Neuronal stem cell (in vitro differentiated cells): ENCODE results near the gene STAT3.
"Not testable (repeated sequence)": the region's sequence is repeated elsewhere in the genome, so short reads cannot be mapped to it uniquely, and the experiment has no call there.

Experiments used
- DNase-seq: peaks from one replicate; pipeline ENCODE4 v3.0.0-alpha.2; 2013; ENCODE audit warnings: low spot score
- H2AFZ ChIP-seq: one replicate; pipeline ENCODE4 v1.6.1; 2013; ENCODE audit warnings: mild to moderate bottlenecking, low read length, inconsistent platforms
- H2AK5ac ChIP-seq: 2 replicates; pipeline ENCODE4 v1.6.1; 2013; ENCODE audit warnings: low read depth, mild to moderate bottlenecking, inconsistent platforms, low read length, moderate library complexity, mixed read lengths
- H2BK120ac ChIP-seq: 2 replicates; pipeline ENCODE4 v1.6.1; 2013; ENCODE audit warnings: low read depth, mild to moderate bottlenecking, inconsistent platforms, low read length, moderate library complexity, mixed read lengths
- H2BK12ac ChIP-seq: one replicate; pipeline ENCODE4 v1.6.1; 2013; ENCODE audit warnings: low read length, inconsistent platforms
- H2BK15ac ChIP-seq: 2 replicates; pipeline ENCODE4 v1.6.1; 2013; ENCODE audit warnings: mild to moderate bottlenecking, low read length, inconsistent platforms, mixed read lengths
- H2BK5ac ChIP-seq: one replicate; pipeline ENCODE4 v1.6.1; 2013; ENCODE audit warnings: inconsistent platforms, mild to moderate bottlenecking, low read length, moderate library complexity
- H3K14ac ChIP-seq: one replicate; pipeline ENCODE4 v1.6.1; 2013; ENCODE audit warnings: low read length, inconsistent platforms
- H3K18ac ChIP-seq: 2 replicates; pipeline ENCODE4 v1.6.1; 2013; ENCODE audit warnings: low read length, inconsistent platforms
- H3K23ac ChIP-seq: 2 replicates; pipeline ENCODE4 v1.6.1; 2013; ENCODE audit warnings: low read depth, mild to moderate bottlenecking, mixed read lengths, low read length, inconsistent platforms; ENCODE audit not compliant: poor library complexity
- H3K27ac ChIP-seq: replicated peaks from 3 replicates; pipeline ENCODE4 v1.5.1; 2013; ENCODE audit warnings: low read length, inconsistent platforms
- H3K27me3 ChIP-seq, 3 experiments: 2 replicates each; pipeline ENCODE4 v1.6.1; 2013; ENCODE audit warnings: low read length in 3 of 3, mild to moderate bottlenecking in 2 of 3, inconsistent platforms in 1 of 3, low read depth in 1 of 3, mixed read lengths in 1 of 3, moderate library complexity in 1 of 3; ENCODE audit not compliant: control insufficient read depth in 3 of 3, insufficient read depth in 3 of 3
- H3K36me3 ChIP-seq, 2 donors: replicated peaks in 1 of 2; 2 replicates each; pipeline ENCODE4 v1.6.1; 2013; ENCODE audit warnings: low read length in 2 of 2; ENCODE audit not compliant: control insufficient read depth in 2 of 2, insufficient read depth in 2 of 2
- H3K4ac ChIP-seq: 2 replicates; pipeline ENCODE4 v1.6.1; 2013; ENCODE audit warnings: inconsistent platforms, mild to moderate bottlenecking, low read length, moderate library complexity
- H3K4me1 ChIP-seq, 2 donors: 1 replicate in 1 of 2; 2 replicates in 1 of 2; pipeline ENCODE4 v1.6.1; 2013; ENCODE audit warnings: low read length in 2 of 2, low read depth in 1 of 2; ENCODE audit not compliant: control insufficient read depth in 2 of 2, insufficient read depth in 1 of 2
- H3K4me2 ChIP-seq: one replicate; pipeline ENCODE4 v1.6.1; 2013; ENCODE audit warnings: mild to moderate bottlenecking, low read length, inconsistent platforms; ENCODE audit not compliant: insufficient read depth, poor library complexity, severe bottlenecking
- H3K4me3 ChIP-seq, 2 donors: 2 replicates each; pipeline ENCODE4 v1.5.1; 2013; ENCODE audit warnings: low read length in 2 of 2, mild to moderate bottlenecking in 2 of 2, inconsistent platforms in 1 of 2, moderate library complexity in 1 of 2
- H3K79me1 ChIP-seq: one replicate; pipeline ENCODE4 v1.6.1; 2013; ENCODE audit warnings: low read depth, mild to moderate bottlenecking, inconsistent platforms, low read length, moderate library complexity
- H3K9ac ChIP-seq: one replicate; pipeline ENCODE4 v1.6.1; 2013; ENCODE audit warnings: mild to moderate bottlenecking, low read depth, low read length, inconsistent platforms; ENCODE audit not compliant: poor library complexity
- H3K9me3 ChIP-seq, 2 donors: replicated peaks in 1 of 2; 2 replicates each; pipeline versions ENCODE3 to v1.6.1; 2013; ENCODE audit warnings: low read length in 2 of 2, mild to moderate bottlenecking in 2 of 2, inconsistent platforms in 1 of 2, low read depth in 1 of 2, mixed read lengths in 1 of 2, moderate library complexity in 1 of 2; ENCODE audit not compliant: control insufficient read depth in 2 of 2, insufficient read depth in 1 of 2
- H4K8ac ChIP-seq: one replicate; pipeline ENCODE4 v1.6.1; 2013; ENCODE audit warnings: low read depth, mild to moderate bottlenecking, inconsistent platforms, low read length, moderate library complexity
- H4K91ac ChIP-seq: one replicate; pipeline ENCODE4 v1.6.1; 2013; ENCODE audit warnings: low read length, low read depth, mild to moderate bottlenecking, inconsistent platforms; ENCODE audit not compliant: poor library complexity
- WGBS, 2 donors: extraction: QIAGEN DNeasy Blood & Tissue Kit; methylation state at CpG; one replicate each; pipeline ENCODE4 v1.1.7; 2013; ENCODE audit warnings: missing lambda C conversion rate in 2 of 2, mixed read lengths in 1 of 2; ENCODE audit not compliant: insufficient read length in 2 of 2, insufficient replicate concordance in 1 of 2; ENCODE audit errors: extremely low coverage in 2 of 2; 5-methylcytosine and 5-hydroxymethylcytosine counted together

The STAT3 gene

DNA sequence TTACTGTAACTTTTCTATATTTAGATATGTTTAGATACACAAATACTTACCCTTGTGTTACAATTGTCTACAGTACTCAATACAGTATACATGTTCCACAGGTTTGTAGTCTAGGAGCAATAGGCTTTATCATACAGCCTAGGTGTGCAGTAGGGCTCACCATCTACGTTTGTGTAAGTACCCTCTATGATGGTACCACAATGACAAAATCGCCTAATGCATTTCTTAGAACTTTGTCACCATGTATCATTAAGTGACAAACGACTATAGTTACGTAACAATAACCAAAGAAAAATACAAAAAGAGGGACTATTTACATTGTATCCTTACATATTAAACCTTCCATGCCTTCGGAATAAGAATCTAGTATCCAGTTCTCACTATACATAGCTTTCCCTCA lies 120.0 kb downstream of the STAT3 start:
- no peaks in the 10 kb centered on the region for H3K79me1 ChIP-seq
- H3K27ac ChIP-seq, result no peak overlapping the region
- no CpG with 5 or more reads among the region's 5 CpGs for WGBS, 2 donors

DNA sequence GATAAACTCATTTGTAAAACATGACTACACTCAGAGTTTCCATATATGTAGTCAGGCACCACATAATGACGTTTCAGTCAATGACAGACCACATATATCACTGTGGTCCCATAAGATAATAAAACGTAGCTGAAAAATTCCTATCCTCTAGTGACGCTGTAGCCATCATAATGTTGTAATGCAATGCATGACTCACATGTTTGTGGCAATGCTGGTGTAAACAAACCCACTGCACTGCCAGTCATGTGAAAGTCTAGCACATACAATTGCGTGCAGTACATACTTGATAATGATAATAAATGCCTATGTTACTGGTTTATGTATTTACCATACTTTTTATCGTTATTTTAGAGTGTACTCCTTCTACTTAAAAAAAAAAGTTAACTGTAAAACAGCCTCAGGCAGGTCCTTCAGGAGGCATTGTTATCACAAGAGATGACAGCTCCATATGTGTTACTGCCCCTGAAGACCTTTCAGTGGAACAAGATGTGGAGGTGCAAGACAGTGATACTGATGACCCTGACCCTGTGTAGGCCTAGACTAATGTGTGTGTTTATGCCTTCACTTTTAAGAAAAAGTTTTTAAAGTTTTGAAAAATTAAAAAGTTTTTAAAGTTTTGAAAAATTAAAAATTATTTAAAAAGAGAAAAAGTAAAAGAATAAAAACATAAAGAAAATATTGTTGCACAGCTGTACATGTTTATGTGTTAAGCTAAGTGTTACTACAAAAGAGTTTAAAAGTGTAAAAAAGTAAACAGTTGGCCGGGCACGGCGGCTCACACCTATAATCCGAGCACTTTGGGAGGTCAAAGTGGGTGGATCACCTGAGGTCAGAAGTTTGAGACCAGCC lies 121.1 kb downstream of the STAT3 start:
- Histone ChIP-seq H3K27me3 (no peaks in the 10 kb centered on the region), H3K4me3 (no peak overlapping the region), H3K18ac (no peak overlapping the region), H3K14ac (no peak overlapping the region), H2AK5ac (no peak overlapping the region), H3K4me2 (no peak overlapping the region), H3K36me3 (peaks cover 0 to 3% of the 10 kb centered on the region in 2 donors), H3K27ac (no peak overlapping the region), H4K91ac (no peak overlapping the region), H3K9me3 (no peaks in the 10 kb centered on the region), H3K9ac (no peak overlapping the region), H3K4me1 (peaks cover 0 to under 1% of the 10 kb centered on the region in 2 donors), H3K23ac (no peak overlapping the region), H2BK12ac (no peak overlapping the region), H3K79me1 (no peaks in the 10 kb centered on the region), H2BK5ac (no peak overlapping the region), H3K4ac (no peak overlapping the region), H2AFZ (no peak overlapping the region), H2BK120ac (no peak overlapping the region), H4K8ac (no peak overlapping the region), H2BK15ac (no peak overlapping the region)
- no peak for DNase-seq
- no CpG with 5 or more reads among the region's 9 CpGs for WGBS, 2 donors

More for the DNA sequence above, 120.0 kb downstream of the STAT3 start:
- no peak overlapping the region for H4K8ac ChIP-seq
- H3K4me1 ChIP-seq, result peaks cover 0 to 2% of the 10 kb centered on the region in 2 donors
- H3K9me3 ChIP-seq, result no peaks in the 10 kb centered on the region
- no peaks in the 10 kb centered on the region for H3K27me3 ChIP-seq
- H2BK12ac ChIP-seq, result no peak overlapping the region
- no peak for DNase-seq
- H4K91ac ChIP-seq, result no peak overlapping the region
- H2BK5ac ChIP-seq, result no peak overlapping the region
- H3K4me2 ChIP-seq, result no peak overlapping the region
- no peak overlapping the region for H3K4ac ChIP-seq
- peaks cover 0 to 3% of the 10 kb centered on the region in 2 donors for H3K36me3 ChIP-seq
- no peak overlapping the region for H3K9ac ChIP-seq
- no peak overlapping the region for H2AK5ac ChIP-seq
- no peak overlapping the region for H2BK120ac ChIP-seq
- no peak overlapping the region for H3K18ac ChIP-seq
- no peak overlapping the region for H3K4me3 ChIP-seq
- no peak overlapping the region for H3K14ac ChIP-seq
- H3K23ac ChIP-seq, result no peak overlapping the region
- no peak overlapping the region for H2BK15ac ChIP-seq
- H2AFZ ChIP-seq, result no peak overlapping the region

DNA sequence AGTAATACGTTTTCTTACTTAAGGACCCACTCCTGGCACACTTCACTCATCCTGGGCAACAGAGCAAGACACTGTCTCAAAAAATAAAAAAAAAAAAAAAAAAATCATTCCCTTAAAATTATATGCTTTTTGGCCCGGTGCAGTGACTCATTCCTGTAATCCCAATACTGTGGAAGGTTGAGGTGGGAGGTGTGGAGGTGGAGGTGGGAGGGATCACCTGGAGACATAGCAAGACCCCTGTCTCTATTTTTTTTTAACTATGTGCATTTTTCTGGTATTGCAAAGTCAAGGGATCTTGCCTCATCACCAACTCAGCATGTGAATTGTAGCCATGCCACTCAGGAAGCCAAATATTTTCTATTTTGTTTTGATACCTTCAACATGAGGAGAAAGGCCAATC lies 121.8 kb downstream of the STAT3 start:
- Histone ChIP-seq H3K79me1 (no peaks in the 10 kb centered on the region), H4K91ac (no peak overlapping the region), H3K4me2 (no peak overlapping the region), H2BK12ac (no peak overlapping the region), H3K27me3 (no peaks in the 10 kb centered on the region), H3K4me3 (no peak overlapping the region), H3K14ac (no peak overlapping the region), H2BK120ac (no peak overlapping the region), H3K36me3 (peaks cover 0 to 3% of the 10 kb centered on the region in 2 donors), H3K9ac (no peak overlapping the region), H2AK5ac (no peak overlapping the region), H2BK15ac (no peak overlapping the region), H3K4ac (no peak overlapping the region), H2AFZ (no peak overlapping the region), H2BK5ac (no peak overlapping the region), H3K4me1 (no peaks in the 10 kb centered on the region), H4K8ac (no peak overlapping the region), H3K23ac (no peak overlapping the region), H3K27ac (no peak overlapping the region), H3K18ac (no peak overlapping the region), H3K9me3 (no peaks in the 10 kb centered on the region)
- no CpG with 5 or more reads among the region's 2 CpGs for WGBS, 2 donors
- DNase-seq, result no peak

DNA sequence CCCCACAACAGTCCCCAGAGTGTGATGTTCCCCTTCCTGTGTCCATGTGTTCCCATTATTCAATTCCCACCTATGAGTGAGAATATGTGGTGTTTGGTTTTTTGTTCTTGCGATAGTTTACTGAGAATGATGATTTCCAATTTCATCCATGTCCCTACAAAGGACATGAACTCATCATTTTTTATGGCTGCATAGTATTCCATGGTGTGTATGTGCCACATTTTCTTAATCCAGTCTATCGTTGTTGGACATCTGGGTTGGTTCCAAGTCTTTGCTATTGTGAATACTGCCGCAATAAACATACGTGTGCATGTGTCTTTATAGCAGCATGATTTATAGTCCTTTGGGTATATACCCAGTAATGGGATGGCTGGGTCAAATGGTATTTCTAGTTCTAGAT lies 123.9 kb downstream of the STAT3 start:
- not testable (repeated sequence) for H3K4me1 ChIP-seq, H3K23ac ChIP-seq, H2BK12ac ChIP-seq, H2AK5ac ChIP-seq, DNase-seq, H2AFZ ChIP-seq, H3K79me1 ChIP-seq, H3K9ac ChIP-seq, H3K4me2 ChIP-seq, H4K91ac ChIP-seq, H3K36me3 ChIP-seq, H3K4me3 ChIP-seq, H2BK15ac ChIP-seq, H4K8ac ChIP-seq, H3K9me3 ChIP-seq, H3K27ac ChIP-seq, H3K14ac ChIP-seq, H2BK120ac ChIP-seq, H3K18ac ChIP-seq, H3K27me3 ChIP-seq, H3K4ac ChIP-seq, H2BK5ac ChIP-seq
- no CpG with 5 or more reads among the region's 4 CpGs for WGBS, 2 donors
